Smooth muscle cell (in vitro differentiated cells): Measurements from ENCODE around the gene MYO5A. TPM values are rescaled to one million over a fixed set of nuclear protein-coding genes. Genes with fewer than 3 reads are reported as not detected.

ENCODE experiments used
- DNase-seq: peaks from one replicate; lab custom pipeline; 2025; ENCODE audit not compliant: unreplicated experiment; lab: John Stamatoyannopoulos, UW
- H2AFZ ChIP-seq: fragments of 200-600 bp; sonication (generic); 2 replicates; pipeline ENCODE4 v1.6.0; 2016; ENCODE audit warnings: antibody characterized with exemption, low read depth, mild to moderate bottlenecking
- H3F3A ChIP-seq: fragments of 200-600 bp; sonication (generic); 2 replicates; pipeline ENCODE4 v1.6.0; 2017; ENCODE audit warnings: antibody characterized with exemption, low read depth
- H3K27ac ChIP-seq: fragments of 200-600 bp; sonication (generic); 2 replicates; pipeline ENCODE4 v1.5.1; 2016; ENCODE audit warnings: low read depth, mild to moderate bottlenecking
- H3K27me3 ChIP-seq: fragments of 200-600 bp; sonication (generic); 2 replicates; pipeline ENCODE4 v1.6.1; 2016; ENCODE audit warnings: low read depth, mild to moderate bottlenecking
- H3K36me3 ChIP-seq: fragments of 200-600 bp; sonication (generic); 2 replicates; pipeline ENCODE4 v1.5.1; 2016; ENCODE audit warnings: low read depth
- H3K4me1 ChIP-seq: fragments of 200-600 bp; sonication (generic); 2 replicates; pipeline ENCODE4 v1.5.1; 2016; ENCODE audit warnings: low read depth
- H3K4me2 ChIP-seq: fragments of 200-600 bp; sonication (generic); 2 replicates; pipeline ENCODE4 v1.6.0; 2016; ENCODE audit warnings: mild to moderate bottlenecking
- H3K4me3 ChIP-seq: fragments of 200-600 bp; sonication (generic); 2 replicates; pipeline ENCODE4 v1.5.1; 2016; ENCODE audit warnings: mild to moderate bottlenecking
- H3K79me2 ChIP-seq: fragments of 200-600 bp; sonication (generic); 2 replicates; pipeline ENCODE4 v1.6.0; 2016; ENCODE audit warnings: low read depth, mild to moderate bottlenecking
- H3K9ac ChIP-seq: fragments of 200-600 bp; sonication (generic); 2 replicates; pipeline ENCODE4 v1.6.0; 2016; ENCODE audit warnings: low read depth
- H3K9me3 ChIP-seq: fragments of 200-600 bp; sonication (generic); replicated peaks from 2 replicates; pipeline ENCODE4 v1.5.1; 2016; ENCODE audit warnings: low read depth
- H4K20me1 ChIP-seq: fragments of 200-600 bp; sonication (generic); 2 replicates; pipeline ENCODE4 v1.6.0; 2016; ENCODE audit warnings: low read depth
- WGBS: methylation state at CpG from one replicate; pipeline ENCODE4 v1.1.7; 2016; ENCODE audit warnings: low lambda C conversion rate; 5-methylcytosine and 5-hydroxymethylcytosine counted together
- polyA plus RNA-seq: library from polyadenylated mRNA; unstranded; fragments of >200 nt; fragmentation: Nextera tagmentation; extraction: Ambion mirVana; gene quantifications from 2 replicates; pipeline ENCODE4 v1.2.1, GENCODE V29; 2016
- total RNA-seq: library from RNA; depleted of rRNA; stranded (reverse); fragments of >200 nt; gene quantifications from 2 replicates; pipeline ENCODE4 v1.2.3, GENCODE V29; 2014
- TF ChIP-seq, protein P1 (sequence below): fragments of 200-600 bp; sonication (generic); IDR thresholded peaks from 2 replicates; pipeline ENCODE4 v1.5.1; 2017; ENCODE audit warnings: borderline replicate concordance, mild to moderate bottlenecking, antibody characterized with exemption; ENCODE audit not compliant: insufficient read depth, poor library complexity, severe bottlenecking

MYO5A gene
- total and polyA plus RNA-seq, 2 experiments from 2014 or later, result 29.4 to 68.8 TPM

DNA sequence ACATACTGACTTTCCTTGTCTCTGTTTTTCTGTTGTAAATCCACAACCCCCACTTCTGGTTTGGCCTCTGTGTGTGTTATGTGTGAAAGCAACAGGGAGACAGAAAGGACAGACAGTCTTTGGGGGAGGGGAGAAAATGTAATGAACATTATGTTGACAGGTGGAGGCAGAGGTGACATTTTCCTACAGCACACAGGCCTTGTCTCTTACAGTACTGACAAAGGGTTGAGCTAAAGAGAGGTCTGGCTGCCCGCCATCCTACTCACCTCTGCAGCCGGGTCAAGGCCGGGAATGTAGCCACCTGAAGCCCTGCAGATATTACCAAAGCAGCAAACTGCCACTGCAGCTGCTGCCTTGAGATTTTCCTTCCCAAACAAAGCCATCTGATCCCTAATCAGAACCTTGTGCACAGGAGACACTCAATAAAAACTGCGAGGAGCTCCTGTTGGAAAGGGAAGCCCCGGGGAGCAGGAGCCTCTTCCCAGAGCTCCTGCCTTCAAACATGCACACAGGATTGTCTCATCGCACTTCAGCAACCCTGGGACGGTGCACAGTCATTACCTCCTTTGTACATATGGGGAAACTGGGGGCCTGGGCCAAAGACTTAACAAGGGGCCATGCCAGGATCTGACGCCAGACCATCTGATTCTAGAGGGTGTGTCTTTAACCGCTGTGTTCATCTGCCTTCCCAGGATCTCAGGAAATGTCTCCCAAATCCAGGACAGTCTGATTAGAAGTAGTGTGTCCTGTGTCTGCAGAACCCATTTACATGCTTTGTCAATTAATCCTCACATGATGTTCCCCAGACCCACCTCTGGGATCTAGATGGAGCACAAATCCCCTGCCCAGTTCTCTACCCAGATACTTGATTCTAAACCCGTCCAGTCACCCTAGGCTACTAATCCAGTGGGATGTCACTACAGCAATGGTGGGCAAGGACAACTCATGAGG, 247.3 kb downstream of the MYO5A start:
- Histone ChIP-seq H3K9me3 (no peaks in the 10 kb centered on the region), H3F3A (no peaks in the 10 kb centered on the region), H3K27ac (no peak overlapping the region), H3K4me3 (no peak overlapping the region), H3K27me3 (no peaks in the 10 kb centered on the region), H4K20me1 (no peaks in the 10 kb centered on the region), H3K4me1 (no peaks in the 10 kb centered on the region), H3K79me2 (no peaks in the 10 kb centered on the region), H2AFZ (no peak overlapping the region), H3K9ac (no peak overlapping the region), H3K36me3 (no peaks in the 10 kb centered on the region), H3K4me2 (no peak overlapping the region)
- no peak for DNase-seq
- WGBS, result 90% methylated on average over 10 of the region's 10 CpGs
- TF ChIP-seq, protein P1, sequence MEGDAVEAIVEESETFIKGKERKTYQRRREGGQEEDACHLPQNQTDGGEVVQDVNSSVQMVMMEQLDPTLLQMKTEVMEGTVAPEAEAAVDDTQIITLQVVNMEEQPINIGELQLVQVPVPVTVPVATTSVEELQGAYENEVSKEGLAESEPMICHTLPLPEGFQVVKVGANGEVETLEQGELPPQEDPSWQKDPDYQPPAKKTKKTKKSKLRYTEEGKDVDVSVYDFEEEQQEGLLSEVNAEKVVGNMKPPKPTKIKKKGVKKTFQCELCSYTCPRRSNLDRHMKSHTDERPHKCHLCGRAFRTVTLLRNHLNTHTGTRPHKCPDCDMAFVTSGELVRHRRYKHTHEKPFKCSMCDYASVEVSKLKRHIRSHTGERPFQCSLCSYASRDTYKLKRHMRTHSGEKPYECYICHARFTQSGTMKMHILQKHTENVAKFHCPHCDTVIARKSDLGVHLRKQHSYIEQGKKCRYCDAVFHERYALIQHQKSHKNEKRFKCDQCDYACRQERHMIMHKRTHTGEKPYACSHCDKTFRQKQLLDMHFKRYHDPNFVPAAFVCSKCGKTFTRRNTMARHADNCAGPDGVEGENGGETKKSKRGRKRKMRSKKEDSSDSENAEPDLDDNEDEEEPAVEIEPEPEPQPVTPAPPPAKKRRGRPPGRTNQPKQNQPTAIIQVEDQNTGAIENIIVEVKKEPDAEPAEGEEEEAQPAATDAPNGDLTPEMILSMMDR, result no peak

DNA sequence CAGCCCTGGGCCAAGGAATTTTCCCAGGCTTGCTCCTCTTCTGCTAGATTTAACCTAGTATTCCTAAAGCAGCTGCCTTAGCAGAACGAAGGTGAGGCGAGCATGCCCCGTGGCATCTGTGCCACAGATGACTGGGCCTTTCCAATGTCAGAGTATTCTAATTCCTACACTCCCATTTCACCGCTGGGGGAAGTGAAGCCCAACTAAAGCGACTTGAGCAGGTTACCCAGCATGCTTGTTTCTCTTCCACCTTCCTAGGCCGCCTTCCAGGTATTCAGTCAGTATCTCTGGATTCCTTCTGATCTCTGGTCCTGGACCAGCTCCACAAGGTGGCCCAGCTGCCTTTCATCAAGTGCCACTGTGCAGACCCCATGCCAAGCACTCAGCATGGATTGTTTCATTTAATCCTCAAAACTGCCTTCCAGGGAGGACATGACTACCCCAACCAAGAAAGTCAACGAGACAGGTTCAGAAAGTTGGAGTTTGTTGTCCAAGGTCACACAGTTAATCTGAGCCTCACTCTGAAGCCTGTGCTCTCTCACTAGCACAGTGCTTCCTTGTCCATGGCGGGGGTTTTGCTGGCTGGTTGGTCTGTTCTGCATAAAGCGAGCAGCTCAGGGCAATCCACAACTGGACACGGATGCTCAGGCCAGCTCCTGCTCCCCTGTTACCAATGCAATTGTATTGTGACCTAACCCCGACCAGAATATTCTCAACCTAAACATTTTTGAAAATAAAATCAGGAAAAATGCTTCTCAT, 248.2 kb downstream of the MYO5A start:
- Histone ChIP-seq H3K27me3 (no peaks in the 10 kb centered on the region), H3K27ac (no peak overlapping the region), H4K20me1 (no peaks in the 10 kb centered on the region), H3K79me2 (no peaks in the 10 kb centered on the region), H3K4me2 (no peak overlapping the region), H3K9ac (no peak overlapping the region), H3K4me1 (no peaks in the 10 kb centered on the region), H3K9me3 (no peaks in the 10 kb centered on the region), H3K36me3 (no peaks in the 10 kb centered on the region), H3F3A (no peaks in the 10 kb centered on the region), H3K4me3 (no peak overlapping the region), H2AFZ (no peak overlapping the region)
- no peak for DNase-seq
- 91% methylated on average over 11 of the region's 11 CpGs for WGBS
- TF ChIP-seq, protein P1, result no peak

DNA sequence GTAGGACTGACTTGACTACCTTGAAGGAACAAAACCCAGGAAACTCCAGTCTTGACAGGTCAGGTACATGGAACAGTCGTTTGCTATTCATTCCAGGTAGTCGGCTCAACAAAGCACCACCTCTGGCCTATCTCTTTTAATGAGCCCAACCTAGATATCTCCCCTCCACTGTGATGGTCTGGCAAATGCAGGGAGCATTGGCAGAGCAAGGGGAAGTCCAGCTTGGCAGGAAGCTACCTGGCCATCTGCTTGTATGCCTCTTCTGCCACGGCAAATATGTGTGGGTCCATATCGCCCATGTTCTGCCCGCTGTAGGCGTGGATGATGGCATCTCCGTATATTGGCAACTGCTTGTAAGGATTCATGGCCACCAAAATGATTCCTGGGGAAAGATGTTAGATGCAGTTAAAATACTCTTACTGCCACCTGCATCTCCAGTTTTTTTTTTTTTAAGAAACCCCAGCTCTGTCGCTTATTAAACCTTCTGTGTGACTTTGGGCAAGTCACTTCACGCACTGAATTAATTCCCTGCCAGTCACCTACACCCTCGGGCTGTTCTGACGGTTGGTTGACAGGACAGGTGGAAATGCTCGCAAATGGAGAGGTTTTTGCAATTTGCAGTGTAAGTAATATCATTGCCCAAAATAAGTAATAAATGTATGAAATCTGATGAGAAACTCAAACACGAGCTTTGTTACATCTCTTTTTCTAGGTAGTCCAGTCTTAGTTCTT, 249.9 kb downstream of the MYO5A start:
- Histone ChIP-seq H3K79me2 (no peaks in the 10 kb centered on the region), H3K36me3 (no peaks in the 10 kb centered on the region), H4K20me1 (no peaks in the 10 kb centered on the region), H3K4me1 (no peaks in the 10 kb centered on the region), H3K4me2 (no peak overlapping the region), H3K9ac (no peak overlapping the region), H2AFZ (no peak overlapping the region), H3F3A (no peaks in the 10 kb centered on the region), H3K9me3 (no peaks in the 10 kb centered on the region), H3K4me3 (no peak overlapping the region), H3K27ac (no peak overlapping the region), H3K27me3 (no peaks in the 10 kb centered on the region)
- TF ChIP-seq, protein P1, result no peak
- no peak for DNase-seq
- 90% methylated on average over 13 of the region's 13 CpGs for WGBS
